ENCODE results near the gene CALML6.

CALML6 gene

DNA sequence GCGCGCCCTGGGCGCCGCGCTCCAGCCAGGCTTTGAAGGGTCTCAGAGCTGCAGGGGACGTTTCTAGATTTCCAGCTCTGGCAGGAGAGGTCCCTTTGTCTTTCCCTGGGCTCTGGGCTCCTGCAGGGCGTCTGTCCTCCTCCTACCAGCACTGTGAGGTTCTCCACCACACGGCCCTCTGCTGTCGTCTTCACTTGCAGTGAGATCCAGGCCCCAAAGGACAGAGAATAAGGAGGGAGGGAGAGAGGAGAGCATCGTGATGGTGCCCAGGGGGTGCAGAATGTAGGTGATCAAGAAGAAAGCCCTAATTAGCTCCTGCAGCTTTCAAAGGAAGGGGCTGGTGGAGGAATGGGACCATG, 20.0 kb upstream of the CALML6 start:
- Histone ChIP-seq H3K27me3 (ENCODE audit: insufficient read depth, low read length) (no peaks in the 10 kb centered on the region), H3K36me3 (ENCODE audit: insufficient read depth, low read length) (no peaks in the 10 kb centered on the region), H2AFZ (ENCODE audit: low read depth, low read length) (no peak overlapping the region), H3K4me3 (ENCODE audit: low read length) (no peak overlapping the region), H3K4me1 (ENCODE audit: insufficient read depth, low read length) (peaks cover 21% of the 10 kb centered on the region), H3K9me3 (ENCODE audit: low read length) (no peaks in the 10 kb centered on the region)

DNA sequence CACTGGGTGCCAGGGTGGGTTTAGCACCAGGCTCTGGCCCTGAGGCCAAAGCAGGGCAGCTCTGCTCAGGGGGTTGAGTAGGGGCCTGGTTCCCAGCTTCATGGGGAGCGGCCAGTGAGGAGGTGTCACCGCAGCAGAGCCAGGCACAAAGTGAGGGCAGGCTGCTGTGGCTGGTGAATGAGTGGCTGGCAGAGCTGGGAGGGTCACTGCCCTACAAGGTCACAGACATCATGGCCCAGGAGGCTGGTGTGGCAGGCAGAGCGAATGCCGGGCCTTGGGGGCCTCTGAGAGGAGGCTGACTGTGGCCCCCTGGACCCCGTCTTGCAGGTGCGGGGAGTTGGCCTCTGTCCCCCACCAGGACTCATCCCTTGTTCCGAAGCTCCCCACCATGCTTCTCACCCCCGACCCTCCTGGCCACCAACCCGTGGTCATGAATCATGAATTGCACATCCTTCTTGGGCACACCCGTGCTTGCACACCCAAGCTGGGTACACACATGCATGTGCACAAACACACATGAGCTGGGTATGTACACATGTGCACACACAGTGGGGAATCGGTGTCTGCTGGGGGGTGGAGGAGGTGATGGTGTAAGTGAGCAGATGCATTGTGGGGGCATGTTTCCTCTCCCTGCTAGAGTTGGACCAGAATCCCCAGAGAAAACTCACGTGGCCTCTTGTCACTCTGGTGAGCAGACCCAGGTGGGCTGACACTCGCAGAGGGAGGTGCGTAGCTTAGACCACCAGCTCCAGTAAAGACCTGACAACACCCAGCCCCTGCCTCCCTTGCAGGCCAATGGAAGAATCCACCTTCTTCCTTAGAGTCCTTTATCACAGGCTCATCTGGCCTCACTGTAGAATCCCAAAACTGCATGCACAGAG, 19.4 kb upstream of the CALML6 start:
- peaks cover 21% of the 10 kb centered on the region for H3K4me1 ChIP-seq (ENCODE audit: insufficient read depth, low read length)
- H3K27me3 ChIP-seq (ENCODE audit: insufficient read depth, low read length) = no peaks in the 10 kb centered on the region
- no peak overlapping the region for H3K4me3 ChIP-seq (ENCODE audit: low read length)
- H3K9me3 ChIP-seq (ENCODE audit: low read length) = no peaks in the 10 kb centered on the region
- H3K36me3 ChIP-seq (ENCODE audit: insufficient read depth, low read length) = no peaks in the 10 kb centered on the region
- no peak overlapping the region for H2AFZ ChIP-seq (ENCODE audit: low read depth, low read length)

DNA sequence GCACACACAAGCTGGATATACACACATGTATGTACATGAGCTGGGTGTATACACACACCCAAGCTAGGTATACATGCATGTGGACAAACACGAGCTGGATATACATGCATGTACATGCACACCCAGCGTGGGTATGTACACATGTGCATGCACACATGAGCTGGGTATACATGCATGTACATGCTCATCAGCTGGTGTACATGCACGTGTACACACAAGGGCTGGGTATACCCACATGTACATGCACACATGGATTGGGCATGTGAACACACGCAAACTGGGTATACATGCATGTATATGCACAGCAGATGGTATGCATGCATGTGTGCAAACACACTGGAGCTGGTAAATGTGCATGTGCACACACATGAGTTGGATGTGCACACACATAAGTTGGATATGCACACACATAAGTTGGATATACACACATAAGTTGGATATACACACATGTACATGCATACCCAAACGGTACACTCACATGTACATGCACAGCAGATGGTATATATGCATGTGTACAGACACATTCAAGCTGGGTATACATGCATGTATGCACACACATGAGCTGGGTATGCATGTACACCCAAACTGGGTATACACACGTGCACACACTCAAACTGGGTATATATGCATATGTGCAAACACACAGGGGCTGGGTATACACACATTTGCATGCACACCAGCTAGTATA, 16.7 kb upstream of the CALML6 start:
- Histone ChIP-seq H3K4me1 (ENCODE audit: insufficient read depth, low read length) (peaks cover 8% of the 10 kb centered on the region), H3K9me3 (ENCODE audit: low read length) (peaks cover 2% of the 10 kb centered on the region), H2AFZ (ENCODE audit: low read depth, low read length) (no peak overlapping the region), H3K36me3 (ENCODE audit: insufficient read depth, low read length) (no peaks in the 10 kb centered on the region), H3K4me3 (ENCODE audit: low read length) (no peak overlapping the region), H3K27me3 (ENCODE audit: insufficient read depth, low read length) (no peaks in the 10 kb centered on the region)

DNA sequence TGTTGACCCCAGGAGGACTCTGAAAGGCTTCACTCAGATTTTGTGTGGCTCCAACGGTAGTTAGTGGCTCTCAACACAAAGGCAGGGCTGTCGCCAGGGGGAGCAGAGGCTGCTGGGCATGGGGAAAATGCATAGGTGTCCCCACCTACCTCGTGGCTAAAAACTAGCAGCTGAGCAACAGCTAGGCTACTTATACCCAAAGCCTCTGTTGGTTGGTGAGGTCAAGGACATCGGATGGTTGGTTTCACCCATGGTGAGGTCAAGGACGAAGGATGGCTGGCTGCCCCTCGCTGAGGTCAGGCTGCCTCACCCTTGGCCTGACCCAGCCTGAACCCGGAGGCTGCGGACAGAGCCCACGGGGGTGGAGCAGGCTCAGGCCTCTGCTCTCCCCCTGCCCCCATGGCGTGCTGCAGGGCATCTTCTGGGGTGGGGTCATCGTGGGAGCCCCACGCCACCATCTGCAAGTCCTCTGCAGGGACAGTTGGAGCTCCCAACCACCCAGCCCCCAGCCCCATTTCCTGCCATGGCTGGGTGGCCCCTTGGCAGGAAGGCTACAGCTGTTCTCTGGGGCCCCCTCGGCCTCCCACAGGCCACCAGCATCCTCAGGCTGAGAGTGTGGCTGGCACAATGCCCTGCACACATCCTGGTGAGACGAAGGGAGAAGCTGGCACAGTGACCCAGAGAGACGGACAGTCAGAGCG, 15.6 kb upstream of the CALML6 start:
- Histone ChIP-seq H3K4me1 (ENCODE audit: insufficient read depth, low read length) (peaks cover 8% of the 10 kb centered on the region), H3K4me3 (ENCODE audit: low read length) (no peak overlapping the region), H3K27me3 (ENCODE audit: insufficient read depth, low read length) (no peaks in the 10 kb centered on the region), H3K36me3 (ENCODE audit: insufficient read depth, low read length) (no peaks in the 10 kb centered on the region), H2AFZ (ENCODE audit: low read depth, low read length) (no peak overlapping the region), H3K9me3 (ENCODE audit: low read length) (peaks cover 2% of the 10 kb centered on the region)

DNA sequence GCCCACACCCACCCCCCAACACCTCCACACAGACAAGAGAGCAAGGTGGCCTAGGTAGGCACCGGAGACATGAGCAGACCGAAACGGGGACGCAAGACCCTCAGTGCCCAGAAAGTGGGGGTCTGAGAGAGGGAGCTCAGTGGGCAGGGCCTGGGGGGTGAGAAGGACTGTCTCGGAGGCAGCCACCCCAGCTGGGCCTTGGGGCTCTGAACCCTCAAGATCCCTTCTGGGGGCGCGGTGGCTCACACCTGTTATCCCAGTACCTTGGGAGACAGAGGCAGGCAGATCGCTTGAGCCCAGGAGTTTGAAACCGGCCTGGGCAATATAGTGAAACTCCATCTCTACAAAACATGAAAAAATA, 15.1 kb upstream of the CALML6 start:
- Histone ChIP-seq H3K4me3 (ENCODE audit: low read length) (no peak overlapping the region), H2AFZ (ENCODE audit: low read depth, low read length) (no peak overlapping the region), H3K9me3 (ENCODE audit: low read length) (peaks cover 2% of the 10 kb centered on the region), H3K4me1 (ENCODE audit: insufficient read depth, low read length) (peaks cover 4% of the 10 kb centered on the region), H3K27me3 (ENCODE audit: insufficient read depth, low read length) (no peaks in the 10 kb centered on the region), H3K36me3 (ENCODE audit: insufficient read depth, low read length) (no peaks in the 10 kb centered on the region)

DNA sequence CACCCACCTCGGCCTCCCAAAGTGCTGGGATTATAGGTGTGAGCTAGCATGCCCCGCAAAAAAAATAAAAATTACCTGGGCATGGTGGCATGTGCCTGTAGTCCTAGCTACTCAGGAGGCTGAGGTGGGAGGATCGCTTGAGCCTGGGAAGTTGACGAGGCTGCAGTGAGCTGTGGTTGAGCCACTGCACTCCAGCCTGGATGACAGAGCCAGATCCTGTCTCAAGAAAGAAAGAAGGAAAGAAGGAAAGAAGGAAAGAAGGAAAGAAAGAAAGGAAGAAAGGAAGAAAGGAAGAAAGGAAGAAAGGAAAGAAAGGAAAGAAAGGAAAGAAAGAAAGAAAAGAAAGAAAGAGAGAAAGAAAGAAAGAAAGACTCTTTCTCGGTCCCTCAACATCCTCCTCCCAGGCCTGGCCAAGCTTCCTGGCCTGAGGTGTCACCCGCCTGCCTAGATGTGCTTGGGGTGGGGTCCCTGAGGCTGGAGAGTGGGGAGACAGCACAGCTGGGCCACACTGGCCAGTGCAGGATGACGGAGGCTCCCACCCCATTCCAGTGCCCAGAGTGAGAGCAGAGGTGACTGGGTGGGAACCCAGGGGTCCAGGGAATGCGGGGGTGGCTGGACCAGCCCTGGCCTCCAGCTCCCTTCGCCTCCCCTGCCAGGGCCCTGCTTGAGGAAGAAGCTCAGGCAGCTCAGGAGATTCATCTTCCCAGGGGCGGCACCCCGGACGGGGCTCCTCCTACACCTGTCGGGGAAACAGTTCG, 14.0 kb upstream of the CALML6 start:
- Histone ChIP-seq H3K4me3 (ENCODE audit: low read length) (no peak overlapping the region), H3K27me3 (ENCODE audit: insufficient read depth, low read length) (no peaks in the 10 kb centered on the region), H2AFZ (ENCODE audit: low read depth, low read length) (no peak overlapping the region), H3K9me3 (ENCODE audit: low read length) (peaks cover 2% of the 10 kb centered on the region), H3K36me3 (ENCODE audit: insufficient read depth, low read length) (no peaks in the 10 kb centered on the region), H3K4me1 (ENCODE audit: insufficient read depth, low read length) (peaks cover 3% of the 10 kb centered on the region)

DNA sequence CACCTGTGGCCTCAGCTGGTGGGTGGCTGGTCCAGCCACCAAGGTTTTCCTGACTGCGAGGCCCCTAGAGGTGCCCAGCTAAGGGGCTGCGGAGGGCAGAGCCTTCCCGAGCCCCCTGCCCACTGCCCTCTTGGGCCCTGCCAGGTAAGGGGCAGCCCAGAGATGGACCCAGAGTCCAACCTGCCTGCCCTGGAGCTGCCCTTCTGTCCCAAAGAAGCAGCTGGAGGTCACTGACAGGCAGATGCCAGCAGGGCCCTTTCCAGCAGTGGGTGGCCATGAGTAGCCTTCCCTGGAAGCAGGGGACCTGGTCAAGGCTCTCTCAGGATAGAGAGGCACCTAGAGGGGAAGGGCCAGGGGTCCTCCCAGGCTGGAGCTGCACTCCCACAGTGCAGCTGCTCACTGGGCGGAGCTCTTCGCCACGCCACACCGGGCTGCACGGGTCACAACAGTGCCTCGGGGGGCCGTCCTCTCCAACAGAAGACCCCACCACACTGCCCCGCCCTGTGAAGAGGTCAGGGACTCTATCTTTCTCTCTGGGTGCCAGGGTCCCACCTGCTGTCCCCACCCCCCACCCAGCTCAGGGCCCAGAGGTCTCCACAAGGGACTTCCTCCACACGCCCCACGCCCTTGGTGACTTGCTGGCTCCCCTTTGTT, 13.3 kb upstream of the CALML6 start:
- Histone ChIP-seq H3K9me3 (ENCODE audit: low read length) (peaks cover 2% of the 10 kb centered on the region), H3K36me3 (ENCODE audit: insufficient read depth, low read length) (no peaks in the 10 kb centered on the region), H3K4me3 (ENCODE audit: low read length) (no peak overlapping the region), H3K4me1 (ENCODE audit: insufficient read depth, low read length) (peaks cover 7% of the 10 kb centered on the region), H2AFZ (ENCODE audit: low read depth, low read length) (no peak overlapping the region), H3K27me3 (ENCODE audit: insufficient read depth, low read length) (no peaks in the 10 kb centered on the region)

DNA sequence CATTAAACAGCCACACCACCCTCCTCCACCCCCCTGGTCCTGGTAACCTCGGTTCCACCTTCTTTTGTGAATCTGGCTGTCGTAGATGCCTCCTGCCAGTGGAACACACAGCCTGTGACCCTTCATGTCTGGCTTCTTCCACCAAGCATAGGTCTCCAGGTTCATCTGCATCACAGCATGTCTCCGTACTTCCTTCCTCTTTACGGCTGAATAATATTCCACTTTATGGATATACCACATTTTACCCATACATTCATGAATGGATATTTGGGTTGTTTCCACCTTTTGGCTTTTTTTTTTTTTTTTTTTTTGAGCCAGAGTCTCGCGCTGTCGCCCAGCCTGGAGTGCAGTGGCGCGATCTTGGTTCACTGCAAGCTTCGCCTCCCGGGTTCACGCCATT, 11.8 kb upstream of the CALML6 start:
- H3K4me3 ChIP-seq (ENCODE audit: low read length) = no peak overlapping the region
- H3K27me3 ChIP-seq (ENCODE audit: insufficient read depth, low read length) = no peaks in the 10 kb centered on the region
- no peaks in the 10 kb centered on the region for H3K36me3 ChIP-seq (ENCODE audit: insufficient read depth, low read length)
- H2AFZ ChIP-seq (ENCODE audit: low read depth, low read length) = no peak overlapping the region
- H3K4me1 ChIP-seq (ENCODE audit: insufficient read depth, low read length) = peaks cover 10% of the 10 kb centered on the region
- H3K9me3 ChIP-seq (ENCODE audit: low read length) = peaks cover 2% of the 10 kb centered on the region

DNA sequence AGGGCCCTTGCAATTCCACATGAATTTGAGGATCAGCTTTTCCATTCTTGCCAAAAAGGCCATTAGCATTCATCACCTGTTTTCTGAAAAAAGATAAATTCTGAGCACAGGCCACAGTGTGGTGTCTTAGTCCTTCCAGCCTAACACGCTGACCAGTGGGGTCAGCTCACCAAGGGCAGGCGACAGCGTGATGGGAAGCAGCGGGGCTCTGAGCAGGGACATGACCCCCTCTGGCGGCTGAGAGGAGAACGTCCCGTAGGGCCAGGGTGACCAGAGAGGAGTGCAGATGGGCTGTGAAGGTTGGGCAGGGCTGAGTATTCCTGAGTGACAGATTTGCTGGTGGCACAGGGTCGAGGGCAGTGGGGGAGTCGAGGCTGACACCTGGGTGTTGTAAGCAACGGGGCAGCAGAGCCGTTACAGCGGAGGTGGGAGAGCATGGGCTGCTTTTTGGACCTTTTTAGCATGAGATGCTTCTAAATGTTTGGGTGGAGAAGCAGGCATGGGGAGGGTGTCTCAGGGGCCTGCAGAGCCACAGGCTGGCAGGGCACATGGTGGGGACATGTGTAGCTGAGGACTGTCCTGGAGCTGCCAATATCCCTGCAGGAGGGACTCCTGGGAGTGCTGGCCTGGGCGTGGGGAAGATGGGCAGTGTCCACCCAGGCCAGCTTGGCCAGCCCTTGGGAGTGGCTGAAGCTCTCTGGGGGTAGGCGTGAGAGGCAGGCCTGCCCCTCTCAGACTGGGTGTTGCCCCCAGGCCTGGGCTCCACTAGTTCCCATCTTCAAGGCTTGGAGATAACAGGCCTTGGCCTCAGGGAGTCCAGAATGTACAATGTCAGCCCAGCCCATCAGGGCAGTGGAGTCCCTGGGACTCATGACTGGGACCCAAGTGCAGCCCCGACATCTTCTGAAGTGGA, 8.6 kb upstream of the CALML6 start:
- Histone ChIP-seq H3K4me3 (ENCODE audit: low read length) (no peak overlapping the region), H3K4me1 (ENCODE audit: insufficient read depth, low read length) (peaks cover 13% of the 10 kb centered on the region), H3K36me3 (ENCODE audit: insufficient read depth, low read length) (no peaks in the 10 kb centered on the region), H3K27me3 (ENCODE audit: insufficient read depth, low read length) (no peaks in the 10 kb centered on the region), H3K9me3 (ENCODE audit: low read length) (peaks cover 2% of the 10 kb centered on the region), H2AFZ (ENCODE audit: low read depth, low read length) (no peak overlapping the region)

DNA sequence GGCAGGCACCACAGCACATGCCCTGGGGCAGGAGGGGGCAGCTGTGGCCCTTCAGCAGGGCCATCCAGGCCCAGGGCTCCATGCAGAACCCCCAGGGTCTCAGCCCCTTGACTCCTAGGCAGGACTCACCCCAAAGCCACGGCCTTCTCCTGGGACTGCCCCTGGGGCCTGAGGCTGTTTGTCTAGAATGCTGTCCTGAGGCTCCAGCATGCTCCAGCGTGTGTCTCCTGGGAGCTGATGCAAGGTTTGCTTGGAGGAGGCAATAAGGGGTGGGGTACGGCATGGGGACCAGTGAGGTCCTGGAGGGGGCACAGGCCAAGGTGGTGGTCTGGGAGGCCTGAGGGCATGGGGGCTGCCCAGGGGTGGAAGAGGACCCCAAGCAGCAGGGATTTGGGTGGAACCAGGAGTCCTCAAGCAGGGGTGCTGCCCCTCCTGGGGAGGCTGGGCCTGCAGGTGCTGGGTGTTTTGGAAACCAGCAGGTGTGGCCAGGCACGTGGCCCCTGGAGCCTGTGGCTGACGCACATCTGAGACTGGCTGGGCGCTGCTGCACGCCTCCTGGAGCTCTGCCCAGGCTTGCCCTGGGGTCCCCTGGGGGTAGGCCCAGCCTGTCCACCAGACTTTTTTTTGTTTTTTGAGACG, 7.8 kb upstream of the CALML6 start:
- H3K9me3 ChIP-seq (ENCODE audit: low read length) = peaks cover 2% of the 10 kb centered on the region
- peaks cover 13% of the 10 kb centered on the region for H3K4me1 ChIP-seq (ENCODE audit: insufficient read depth, low read length)
- H3K4me3 ChIP-seq (ENCODE audit: low read length) = no peak overlapping the region
- H3K36me3 ChIP-seq (ENCODE audit: insufficient read depth, low read length) = no peaks in the 10 kb centered on the region
- H2AFZ ChIP-seq (ENCODE audit: low read depth, low read length) = no peak overlapping the region
- H3K27me3 ChIP-seq (ENCODE audit: insufficient read depth, low read length) = no peaks in the 10 kb centered on the region

DNA sequence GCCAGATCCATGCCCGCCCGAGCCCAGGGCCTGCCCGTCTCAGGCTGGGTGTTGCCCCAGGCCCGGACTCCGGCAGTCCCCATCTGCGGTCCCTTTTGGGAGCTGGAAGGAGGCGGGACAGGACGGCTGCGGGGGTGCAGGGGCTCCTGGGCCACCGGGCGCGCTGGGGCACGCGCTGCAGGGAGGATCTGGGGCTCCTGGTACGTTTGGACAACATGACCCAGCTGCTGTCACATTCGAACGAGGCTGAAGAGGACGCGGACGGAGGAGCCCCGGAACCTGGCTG, 6.6 kb upstream of the CALML6 start:
- peaks cover 13% of the 10 kb centered on the region for H3K4me1 ChIP-seq (ENCODE audit: insufficient read depth, low read length)
- H3K4me3 ChIP-seq (ENCODE audit: low read length) = peak overlapping the region; percentile 81
- H3K36me3 ChIP-seq (ENCODE audit: insufficient read depth, low read length) = no peaks in the 10 kb centered on the region
- peak overlapping the region; percentile 80 for H2AFZ ChIP-seq (ENCODE audit: low read depth, low read length)
- H3K27me3 ChIP-seq (ENCODE audit: insufficient read depth, low read length) = no peaks in the 10 kb centered on the region
- no peaks in the 10 kb centered on the region for H3K9me3 ChIP-seq (ENCODE audit: low read length)
